Caco-2 (cell line): Measurements from ENCODE around the gene NUTM1. TPM values are rescaled to one million over a fixed set of nuclear protein-coding genes. Genes with fewer than 3 reads are reported as not detected.
A peak's percentile ranks its signal among the peaks of the same experiment; 100 is the strongest.

Source experiments
- BruUV-seq: library from RNA; stranded (reverse); fragments of 400-500 nt; replicated peaks from 2 replicates; lab custom pipeline; 2021; lab: Mats Ljungman, UMichigan
- CTCF ChIA-PET: fragments of 300-600 bp; sonication (Branson Sonifier 250); formaldehyde crosslinking; loops from one replicate; lab custom pipeline; 2022; ENCODE audit warnings: antibody characterized with exemption; lab: Charles Lee
- POLR2A ChIA-PET: fragments of 300-600 bp; sonication (Branson Sonifier 250); formaldehyde crosslinking; loops from one replicate; lab custom pipeline; 2022; ENCODE audit warnings: antibody characterized with exemption; lab: Charles Lee
- DNase-seq, 2 experiments: peaks; one replicate each; pipeline versions ENCODE4 v3.0.0 to v3.0.0-alpha.2; 2020 to 2022
- H3K27me3 ChIP-seq: replicated peaks from 2 replicates; pipeline ENCODE4 v1.6.0; 2011; ENCODE audit warnings: low read length; ENCODE audit not compliant: control insufficient read depth, insufficient read depth
- H3K36me3 ChIP-seq: 2 replicates; pipeline ENCODE4 v1.5.1; 2011; ENCODE audit warnings: low read length; ENCODE audit not compliant: control insufficient read depth, insufficient read depth
- H3K4me1 ChIP-seq: fragments of 250-450 bp; sonication (Bioruptor Pico); 2 replicates; pipeline ENCODE4 v1.5.1; 2020; ENCODE audit warnings: mild to moderate bottlenecking
- H3K4me3 ChIP-seq: 2 replicates; pipeline ENCODE4 v1.5.1; 2011; ENCODE audit warnings: low read depth, mild to moderate bottlenecking, control low read depth, low read length
- H3K9me3 ChIP-seq: fragments of 250-450 bp; sonication (Bioruptor Pico); 2 replicates; pipeline ENCODE4 v1.5.1; 2020; ENCODE audit warnings: mild to moderate bottlenecking, moderate library complexity
- H3K27ac Mint-ChIP-seq: one replicate; pipeline ENCODE4 v1.8.0; 2022; ENCODE audit warnings: mixed read lengths; ENCODE audit not compliant: unreplicated experiment
- H3K27me3 Mint-ChIP-seq: one replicate; pipeline ENCODE4 v1.8.0; 2022; ENCODE audit warnings: mixed read lengths; ENCODE audit not compliant: insufficient read depth, unreplicated experiment
- H3K36me3 Mint-ChIP-seq: one replicate; pipeline ENCODE4 v1.8.0; 2022; ENCODE audit warnings: mild to moderate bottlenecking, mixed read lengths; ENCODE audit not compliant: insufficient read depth, unreplicated experiment
- H3K4me1 Mint-ChIP-seq: one replicate; pipeline ENCODE4 v1.8.0; 2022; ENCODE audit warnings: low read depth, mixed read lengths; ENCODE audit not compliant: unreplicated experiment
- H3K4me3 Mint-ChIP-seq: one replicate; pipeline ENCODE4 v1.8.0; 2022; ENCODE audit warnings: mild to moderate bottlenecking, moderate library complexity, mixed read lengths; ENCODE audit not compliant: unreplicated experiment
- H3K9me3 Mint-ChIP-seq: one replicate; pipeline ENCODE4 v1.8.0; 2022; ENCODE audit warnings: mixed read lengths; ENCODE audit not compliant: unreplicated experiment
- CTCF ChIP-seq, 2 experiments: fragments of 200-600 bp in 1 of 2; IDR thresholded peaks; 1 replicate in 1 of 2; 2 replicates in 1 of 2; pipeline versions ENCODE4 v1.5.1 to v1.8.0; 2011 to 2022; ENCODE audit warnings: antibody characterized with exemption in 1 of 2, control low read depth in 1 of 2, inconsistent platforms in 1 of 2, low read depth in 1 of 2, low read length in 1 of 2, mild to moderate bottlenecking in 1 of 2, moderate library complexity in 1 of 2; ENCODE audit not compliant: insufficient read depth in 1 of 2, severe bottlenecking in 1 of 2, unreplicated experiment in 1 of 2
- intact Hi-C: fragments of 100-400 bp; cut with micrococcal nuclease; formaldehyde crosslinking; loops from one replicate; pipeline ENCODE4 v1.10.0; 2022; ENCODE audit not compliant: unreplicated experiment
- total RNA-seq: library from RNA; stranded (reverse); gene quantifications from 2 replicates; pipeline ENCODE4 v1.2.3, GENCODE V29; 2022

The NUTM1 gene
- total RNA-seq, 1 experiment from 2014 or later, result not detected

GRCh38 chr15:34365836-34366235 is 22.7 kb downstream of the NUTM1 start:
- intact Hi-C loops, result loop anchor here (2.0 to 5.0 kb wide), 2 partner anchors 219 to 264 kb away; partner anchors contain the start of genes EMC7 and PGBD4
- Mint-ChIP-seq H3K27ac (peak overlapping the region; percentile 56), H3K27me3 (no peaks in the 10 kb centered on the region), H3K36me3 (peaks cover 12% of the 10 kb centered on the region), H3K9me3 (no peaks in the 10 kb centered on the region), H3K4me1 (peaks cover 6% of the 10 kb centered on the region), H3K4me3 (peak overlapping the region; percentile 94)
- Histone ChIP-seq H3K9me3 (no peaks in the 10 kb centered on the region), H3K27me3 (no peaks in the 10 kb centered on the region), H3K36me3 (no peaks in the 10 kb centered on the region), H3K4me1 (peaks cover 8% of the 10 kb centered on the region; the same call in 1 of the 2 replicates), H3K4me3 (peak overlapping the region; percentile 71)
- TF ChIP-seq CTCF (IDR thresholded peaks at IDR 0.05; ENCODE audit: insufficient read depth in 1 of 2, low read depth in 1 of 2, low read length in 1 of 2, severe bottlenecking in 1 of 2, unreplicated experiment in 1 of 2), result no peak
- TSS peak; percentile 35 for BruUV-seq
- ChIA-PET POLR2A (interaction anchor here (0.8 kb wide), 2 partner anchors 27 to 72 kb away, joined by 3 to 4 read pairs; partner anchors contain the start of gene GOLGA8A), CTCF (interaction anchor here (0.8 to 0.9 kb wide), 2 partner anchors 13 to 23 kb away, joined by 3 to 5 read pairs; partner anchors contain the start of genes NOP10 and NUTM1)
- DNase-seq, result no peak

- ChIA-PET POLR2A (interaction anchor here (0.5 to 1.5 kb wide), 4 partner anchors 23 to 71 kb away, joined by 3 to 5 read pairs (median 4); partner anchors contain the start of genes GOLGA8A and NUTM1), CTCF (interaction anchor here (0.6 to 2.1 kb wide), 10 partner anchors 8 to 305 kb away, joined by 3 to 14 read pairs (median 4); partner anchors contain the start of genes NOP10, NUTM1 and SLC12A6)
- Mint-ChIP-seq H3K4me3 (peak overlapping the region; percentile 94), H3K27me3 (no peaks in the 10 kb centered on the region), H3K9me3 (no peaks in the 10 kb centered on the region), H3K27ac (peak overlapping the region; percentile 56), H3K36me3 (peaks cover 7% of the 10 kb centered on the region), H3K4me1 (no peaks in the 10 kb centered on the region)
- no TSS peak for BruUV-seq
- no peak for TF ChIP-seq CTCF (IDR thresholded peaks at IDR 0.05; ENCODE audit: insufficient read depth in 1 of 2, low read depth in 1 of 2, low read length in 1 of 2, severe bottlenecking in 1 of 2, unreplicated experiment in 1 of 2)
- peaks cover 8% of the 10 kb centered on the region; the same call in 1 of the 2 replicates for H3K4me1 ChIP-seq
- intact Hi-C loops, result loop anchor here (1.0 to 5.0 kb wide), 7 partner anchors 23 to 304 kb away; partner anchors contain the start of genes EMC7, KATNBL1, NOP10 and NUTM1
- H3K27me3 ChIP-seq, result no peaks in the 10 kb centered on the region
- DNase-seq, result peak; percentile 74 to 81
- no peaks in the 10 kb centered on the region for H3K9me3 ChIP-seq
- peak overlapping the region; percentile 71 for H3K4me3 ChIP-seq
- no peaks in the 10 kb centered on the region for H3K36me3 ChIP-seq
These were observed 23.4 kb downstream of the NUTM1 start for GRCh38 chr15:34366271-34367065.
